Stimulated activated CD4-positive, alpha-beta T cell treated with anti-CD3 and anti-CD28 coated beads, Interleukin-4, amount 100 ng/mL, for 4 hours (primary cell): Measurements from ENCODE around the gene IFNGR1.
A peak's percentile ranks its signal among the peaks of the same experiment; 100 is the strongest.
"Not testable (repeated sequence)": the region's sequence is repeated elsewhere in the genome, so short reads cannot be mapped to it uniquely, and the experiment has no call there.

Source experiments
- DNase-seq, 2 experiments: peaks; one replicate each; pipeline ENCODE4 v3.0.0-alpha.2; 2020

IFNGR1 gene

DNA sequence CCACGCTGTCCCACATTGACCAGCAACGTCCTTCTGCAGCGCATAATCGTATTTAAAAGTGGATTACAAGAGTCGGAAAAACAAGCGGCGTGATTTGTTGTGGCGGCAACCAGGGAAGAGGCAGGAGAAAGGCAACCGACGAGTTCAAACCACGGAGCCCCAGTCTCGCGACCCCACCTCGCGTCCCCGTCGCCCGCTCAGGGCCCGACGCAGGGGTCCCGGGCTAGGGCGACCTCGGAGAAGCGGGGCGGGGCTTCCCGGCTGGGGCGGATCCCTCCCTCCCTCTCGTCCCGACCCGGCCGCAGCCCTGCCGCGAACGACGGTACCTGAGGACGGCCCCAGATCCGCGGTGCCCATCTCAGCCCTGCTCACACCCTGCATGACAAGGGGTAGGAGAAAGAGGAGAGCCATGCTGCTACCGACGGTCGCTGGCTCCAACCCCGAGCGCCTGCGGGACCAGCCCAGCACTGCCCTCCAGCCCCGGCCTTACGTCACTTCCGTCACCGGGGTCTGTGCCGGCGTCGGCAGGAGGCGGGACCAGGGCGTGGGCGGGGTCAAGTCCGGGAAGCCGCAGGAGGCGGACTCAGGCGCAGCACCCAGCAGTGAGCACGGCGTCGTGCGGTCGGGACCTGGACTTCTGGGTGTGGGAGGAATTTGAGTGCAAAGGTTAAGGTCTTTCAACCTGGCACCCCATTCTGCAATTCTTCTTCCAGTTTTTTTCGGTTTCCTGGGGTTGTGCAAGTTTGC is at the start of gene IFNGR1:
Gene IFNGR1, minus strand, starts transcription at position 469 of the 747 bp plus-strand sequence. Its CDS starts 58 bp downstream, at position 411.
- peak; percentile 94 to 98 for DNase-seq

DNA sequence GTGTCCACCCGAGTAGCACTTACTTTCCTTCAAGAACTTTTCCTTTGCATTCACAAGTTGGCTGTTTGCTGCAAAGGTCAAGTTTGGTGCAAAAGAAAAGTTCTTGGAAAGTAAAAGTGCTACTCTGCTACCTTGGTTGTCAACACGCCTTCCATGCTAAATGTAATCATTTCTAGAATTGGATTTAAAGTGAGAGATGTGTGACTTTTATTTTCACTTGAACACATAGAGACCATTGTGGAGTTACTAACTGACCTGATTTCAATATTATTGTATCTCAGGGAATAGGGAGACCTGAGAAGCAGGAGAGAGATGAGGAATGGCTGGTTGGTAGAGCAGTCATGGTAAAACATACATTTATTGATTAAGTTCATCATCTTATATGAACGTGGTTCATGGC is 49.7 kb upstream of the IFNGR1 start:
- DNase-seq = no peak

DNA sequence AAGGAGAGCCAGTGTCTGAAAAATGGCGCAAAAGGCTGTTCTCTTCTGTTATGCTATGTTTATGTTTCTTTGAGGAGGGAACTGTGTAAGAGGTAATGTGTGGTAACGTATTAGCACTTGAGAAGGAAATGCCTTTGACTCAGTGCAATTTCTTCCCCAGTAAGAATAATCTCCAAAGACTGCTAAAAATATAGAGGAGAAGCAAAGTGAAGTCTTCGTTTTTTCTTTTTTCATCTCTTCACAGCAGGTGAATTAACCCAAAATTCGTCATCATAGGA is 47.1 kb upstream of the IFNGR1 start:
- no peak for DNase-seq

GRCh38 chr6:137265561-137266308 is 46.5 kb upstream of the IFNGR1 start:
- DNase-seq = no peak

DNA sequence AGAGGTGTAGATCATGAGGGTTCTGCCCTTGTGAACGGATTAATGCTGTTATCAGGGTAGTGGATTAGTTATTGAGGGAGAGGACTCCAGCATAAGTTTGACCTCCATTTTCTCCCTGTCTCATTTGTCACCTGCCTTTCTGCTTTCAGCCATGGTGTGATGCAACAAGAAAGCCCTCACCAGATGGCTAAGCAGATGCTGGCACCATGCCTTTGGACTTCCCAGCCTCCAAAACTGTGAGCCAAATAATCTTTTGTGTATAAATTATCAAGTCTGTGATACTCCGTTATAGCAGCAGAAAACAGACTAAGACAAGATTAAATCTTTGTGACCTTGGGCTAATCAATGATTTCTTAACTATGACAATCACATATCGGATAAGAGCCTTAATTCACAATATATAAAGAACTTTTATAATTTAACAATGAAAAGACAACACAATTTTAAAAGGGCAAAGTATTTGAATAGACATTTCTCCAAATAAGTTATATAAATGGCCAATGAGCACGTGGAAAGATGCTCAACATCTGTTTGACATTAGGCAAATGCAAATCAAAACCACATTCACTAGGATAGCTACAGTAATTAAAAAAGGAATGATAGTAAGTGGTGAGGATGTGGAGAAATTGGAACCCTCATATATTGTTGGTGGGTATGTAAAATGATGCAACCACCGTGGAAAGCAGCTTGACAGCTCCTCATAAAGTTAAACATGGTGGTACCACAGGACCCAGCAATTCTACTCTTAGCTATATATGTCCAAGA is 45.3 kb upstream of the IFNGR1 start:
- no peak for DNase-seq

GRCh38 chr6:137261761-137262160 is 42.6 kb upstream of the IFNGR1 start:
- DNase-seq = no peak

DNA sequence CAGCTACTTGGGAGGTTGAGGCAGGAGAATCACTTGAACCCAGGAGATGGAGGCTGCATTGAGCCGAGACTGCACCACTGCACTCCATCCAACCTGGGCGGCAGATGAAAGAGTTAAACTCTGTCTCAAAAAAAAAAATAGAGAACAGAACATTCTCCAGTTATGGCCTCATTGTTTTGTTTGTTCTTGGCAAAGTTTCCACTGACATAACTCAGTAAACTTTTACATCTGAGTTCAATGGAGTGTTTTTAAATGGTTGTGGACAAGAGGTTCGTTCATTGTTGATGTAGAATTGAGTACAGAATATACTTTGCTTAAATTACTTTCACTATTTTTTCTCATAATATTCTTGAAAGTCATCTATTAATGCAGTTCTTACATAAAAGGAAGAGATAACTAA is 42.2 kb upstream of the IFNGR1 start:
- no peak for DNase-seq

- no peak for DNase-seq
These were observed 41.0 kb upstream of the IFNGR1 start for GRCh38 chr6:137260217-137260616.

- DNase-seq = no peak
These were observed 40.2 kb upstream of the IFNGR1 start for GRCh38 chr6:137259349-137259748.

GRCh38 chr6:137258170-137258569 is 39.0 kb upstream of the IFNGR1 start:
- no peak for DNase-seq

DNA sequence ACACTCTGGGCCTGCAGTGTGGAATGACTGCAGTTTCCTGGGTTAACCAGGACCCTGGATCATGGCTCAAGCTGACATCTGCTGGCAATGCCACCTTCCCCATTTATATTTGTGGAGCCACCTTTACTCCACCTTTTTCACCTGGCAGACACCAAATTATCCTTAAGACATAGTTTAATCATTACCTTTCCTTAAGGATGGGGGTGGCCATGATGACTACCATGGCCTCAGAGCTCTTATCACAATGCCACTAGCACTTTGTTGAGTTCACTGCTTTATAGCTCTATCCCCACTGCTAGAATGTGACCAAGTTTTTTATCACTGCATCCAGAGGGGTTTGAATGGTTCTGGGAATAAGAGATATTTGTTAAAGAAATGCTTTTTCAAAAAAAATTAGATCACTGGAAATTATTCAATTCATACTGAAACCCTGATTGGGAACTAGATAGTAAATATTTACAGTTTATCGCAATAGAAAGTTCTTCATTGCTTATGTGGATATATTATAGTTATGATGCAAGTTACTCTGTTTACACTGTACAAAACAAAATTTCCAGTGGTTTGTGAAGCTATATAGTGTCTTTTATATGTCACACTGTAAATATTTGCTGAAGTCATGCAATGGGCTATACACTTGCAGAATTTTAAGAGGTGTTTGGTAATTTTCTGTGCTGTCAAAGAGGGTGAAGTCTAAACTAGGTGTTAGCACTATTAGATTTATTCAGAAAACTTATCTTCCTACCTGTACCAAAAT is 37.3 kb upstream of the IFNGR1 start:
- DNase-seq = no peak

DNA sequence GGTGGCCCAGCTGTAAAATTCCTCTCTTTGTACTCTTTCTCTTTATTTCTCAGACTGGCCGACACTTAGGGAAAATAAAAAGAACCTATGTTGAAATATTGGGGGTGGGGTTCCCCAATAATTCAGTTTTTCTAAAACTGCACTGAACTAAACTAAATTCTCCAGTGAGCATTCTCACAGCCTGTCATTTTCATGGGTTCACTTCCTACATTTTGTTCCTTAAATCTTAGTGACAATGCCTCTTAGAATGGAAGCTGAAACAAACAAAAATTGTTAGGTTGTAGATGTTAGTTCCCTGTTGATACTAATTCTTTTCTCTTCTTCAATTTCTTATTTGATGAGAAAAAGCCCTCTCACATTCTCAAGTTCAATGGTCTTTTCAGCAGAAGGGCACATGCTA is 35.8 kb upstream of the IFNGR1 start:
- DNase-seq = no peak

- DNase-seq = not testable (repeated sequence)
These were observed 35.2 kb upstream of the IFNGR1 start for GRCh38 chr6:137254430-137254829.

DNA sequence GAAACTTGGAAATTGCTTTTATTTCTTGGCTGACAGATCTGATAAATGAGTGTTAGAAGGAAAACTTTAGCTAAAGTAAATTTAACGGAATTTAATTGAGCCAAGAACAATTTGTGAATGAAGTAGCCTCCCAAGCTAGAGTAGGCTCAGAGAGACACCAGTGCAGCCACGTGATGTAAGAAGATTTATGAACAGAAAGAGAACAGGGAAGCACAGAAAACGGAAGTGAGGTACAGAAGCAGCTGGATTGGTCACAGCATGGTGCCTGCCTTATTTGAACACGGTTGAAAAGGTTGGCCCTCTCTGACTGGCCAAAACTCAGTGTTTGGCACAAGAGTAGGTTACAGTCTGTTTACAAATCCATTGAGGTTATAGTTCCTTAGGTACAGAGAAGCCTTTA is 29.5 kb upstream of the IFNGR1 start:
- no peak for DNase-seq

DNA sequence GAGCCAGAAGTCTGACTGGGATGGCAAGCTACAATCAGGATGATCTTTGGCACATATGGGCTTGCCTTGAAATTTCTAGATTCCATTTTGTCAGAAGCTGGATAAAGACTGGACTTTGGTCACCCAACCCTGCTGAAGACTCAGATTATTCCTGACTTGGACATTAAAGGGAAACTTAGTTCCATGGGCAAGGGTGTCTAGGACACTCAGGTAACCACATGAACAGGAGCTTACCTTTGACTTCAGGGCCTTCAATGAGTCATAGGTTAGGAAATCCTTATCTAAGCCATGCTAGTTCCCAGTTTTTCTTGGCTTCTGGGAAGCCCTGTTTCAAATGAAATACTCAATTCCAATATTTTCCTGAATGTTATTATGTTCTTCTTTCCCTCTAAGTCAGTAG is 28.5 kb upstream of the IFNGR1 start:
- DNase-seq = no peak

- DNase-seq = no peak
These were observed 27.6 kb upstream of the IFNGR1 start for GRCh38 chr6:137246791-137247202.

DNA sequence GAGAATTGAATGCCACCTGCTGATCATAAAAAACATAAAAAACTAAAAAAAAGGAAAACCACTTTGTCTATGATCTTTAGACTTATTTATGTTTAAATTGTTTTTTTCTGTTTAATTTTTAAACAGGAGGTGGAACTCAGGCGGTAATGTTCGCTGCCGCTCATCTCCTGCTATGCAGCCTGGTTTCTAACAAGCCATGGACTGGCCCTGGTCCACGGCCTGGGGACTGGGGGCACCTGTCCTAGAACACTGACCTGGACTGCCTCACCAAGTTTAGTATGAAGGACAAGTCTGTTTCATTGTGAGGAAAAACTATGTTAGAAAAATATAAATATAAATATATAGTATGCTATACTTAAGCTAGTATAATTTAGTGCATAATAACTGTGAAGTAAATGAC is 27.0 kb upstream of the IFNGR1 start:
- no peak for DNase-seq

- DNase-seq = no peak
These were observed 22.4 kb upstream of the IFNGR1 start for GRCh38 chr6:137241481-137242038.

DNA sequence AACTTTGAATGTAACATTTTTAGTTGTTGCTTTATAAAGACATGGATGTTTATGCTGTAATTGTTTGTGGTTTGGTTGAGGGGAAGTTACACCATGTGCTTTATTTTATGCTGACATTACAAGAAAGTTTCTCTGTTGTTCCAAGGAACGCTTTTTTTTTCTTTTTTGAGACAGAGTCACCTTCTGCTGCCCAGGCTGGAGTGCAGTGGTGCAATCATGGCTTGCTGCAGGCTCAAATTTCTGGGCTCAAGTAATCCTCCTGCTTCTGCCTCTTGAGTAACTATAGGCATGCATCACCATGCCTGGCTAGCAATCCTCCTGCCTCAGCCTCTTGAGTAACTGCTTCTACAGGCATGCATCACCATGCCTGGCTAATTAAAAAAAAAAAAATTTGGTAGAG is 21.0 kb upstream of the IFNGR1 start:
- DNase-seq = no peak

DNA sequence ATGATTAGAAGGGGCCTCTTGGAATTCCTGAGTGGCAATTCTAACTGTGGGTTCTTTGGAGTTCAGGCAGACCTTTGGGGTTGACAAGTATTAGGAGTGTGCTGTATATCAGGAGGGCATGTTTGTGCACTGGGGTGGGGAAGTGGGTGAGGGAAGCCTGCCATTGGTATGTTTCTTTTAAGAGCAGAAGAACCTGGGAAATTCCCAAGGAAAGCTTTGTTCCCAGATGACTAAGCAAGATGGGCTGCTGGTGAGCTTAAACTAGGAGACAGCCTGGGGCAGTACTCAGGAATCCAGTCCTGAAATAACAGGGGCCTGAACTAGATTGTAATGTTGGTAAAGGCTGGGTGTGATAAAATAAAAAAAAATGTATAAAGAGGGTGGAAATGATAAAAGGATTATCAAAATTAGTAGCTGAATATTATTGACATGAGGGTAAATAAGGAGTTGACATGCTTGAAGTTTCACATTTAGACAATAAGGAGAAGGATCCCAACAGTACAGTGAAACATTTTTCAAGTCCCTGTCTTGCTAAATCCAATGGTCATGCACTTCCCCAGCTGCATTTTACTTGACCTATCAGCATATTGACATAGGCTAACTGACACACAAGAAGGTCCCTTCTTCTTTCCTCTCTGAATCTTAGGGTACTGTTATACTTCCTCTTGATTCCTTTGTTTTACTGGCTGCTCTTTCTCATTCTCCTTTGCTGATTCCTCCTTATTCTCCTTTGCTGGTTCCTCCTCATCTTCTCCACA is 18.4 kb upstream of the IFNGR1 start:
- DNase-seq = no peak

DNA sequence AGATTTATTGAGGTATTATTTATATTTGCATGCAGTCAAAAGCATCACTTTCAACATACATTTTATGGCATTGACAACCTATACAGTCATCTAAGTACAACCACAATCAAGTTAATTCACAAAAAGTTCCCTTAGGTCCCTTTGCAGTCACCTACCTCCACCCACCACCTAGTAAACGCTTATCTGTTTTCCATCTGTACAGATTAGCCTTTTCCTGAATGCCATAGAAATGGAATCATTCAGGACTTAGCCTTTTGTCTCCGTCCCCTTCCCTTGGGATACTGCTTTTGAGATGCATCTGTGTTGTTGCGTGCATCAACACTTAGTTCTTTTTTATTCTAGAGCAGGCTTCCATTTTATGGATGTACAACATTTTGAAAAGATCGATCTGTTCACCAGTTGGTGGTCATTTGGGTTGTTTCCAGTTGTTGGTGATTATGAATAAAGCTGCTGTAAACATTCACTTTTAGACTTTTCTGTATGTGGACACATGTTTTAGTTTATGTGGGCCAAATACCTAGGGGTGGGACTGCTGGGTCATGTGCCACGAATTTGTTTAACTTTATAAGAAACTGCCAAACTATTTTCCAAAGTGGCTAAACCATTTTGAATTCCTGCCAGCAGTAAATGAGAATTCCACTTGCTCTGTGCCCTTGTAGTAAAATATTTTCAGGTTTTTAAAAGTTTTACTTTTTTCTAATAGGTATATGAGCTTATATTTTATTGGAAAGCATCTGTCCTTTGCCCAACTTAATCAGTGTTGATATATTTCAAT is 17.6 kb upstream of the IFNGR1 start:
- no peak for DNase-seq
